ENCODE results near the gene SPOCK2.
A peak's percentile ranks its signal among the peaks of the same experiment; 100 is the strongest.
"Not testable (repeated sequence)": the region's sequence is repeated elsewhere in the genome, so short reads cannot be mapped to it uniquely, and the experiment has no call there.

The SPOCK2 gene, protein sequence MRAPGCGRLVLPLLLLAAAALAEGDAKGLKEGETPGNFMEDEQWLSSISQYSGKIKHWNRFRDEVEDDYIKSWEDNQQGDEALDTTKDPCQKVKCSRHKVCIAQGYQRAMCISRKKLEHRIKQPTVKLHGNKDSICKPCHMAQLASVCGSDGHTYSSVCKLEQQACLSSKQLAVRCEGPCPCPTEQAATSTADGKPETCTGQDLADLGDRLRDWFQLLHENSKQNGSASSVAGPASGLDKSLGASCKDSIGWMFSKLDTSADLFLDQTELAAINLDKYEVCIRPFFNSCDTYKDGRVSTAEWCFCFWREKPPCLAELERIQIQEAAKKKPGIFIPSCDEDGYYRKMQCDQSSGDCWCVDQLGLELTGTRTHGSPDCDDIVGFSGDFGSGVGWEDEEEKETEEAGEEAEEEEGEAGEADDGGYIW

GRCh38 chr10:72087969-72088888 lies at the start of gene SPOCK2:
TSS of gene SPOCK2 (minus strand) at chr10:72088551. CDS start at chr10:72088328, 223 bp downstream.
- DNase-seq = peak; percentile 34

GRCh38 chr10:72137583-72137982 lies 49.2 kb upstream of the SPOCK2 start:
- DNase-seq = no peak

DNA sequence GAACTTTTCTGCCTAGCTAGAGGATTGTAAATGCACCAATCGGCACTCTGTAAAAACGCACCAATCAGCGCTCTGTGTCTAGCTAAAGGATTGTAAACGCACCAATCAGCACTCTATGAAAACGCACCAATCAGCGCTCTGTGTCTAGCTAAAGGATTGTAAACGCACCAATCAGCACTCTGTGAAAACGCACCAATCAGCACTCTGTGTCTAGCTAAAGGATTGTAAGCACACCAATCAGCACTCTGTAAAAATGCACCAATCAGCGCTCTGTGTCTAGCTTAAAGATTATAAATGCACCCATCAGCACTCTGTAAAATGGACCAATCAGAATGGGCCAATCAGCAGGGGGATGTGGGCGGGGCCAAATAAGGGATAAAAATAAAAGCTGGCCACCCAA lies 47.9 kb upstream of the SPOCK2 start:
- DNase-seq = not testable (repeated sequence)

DNA sequence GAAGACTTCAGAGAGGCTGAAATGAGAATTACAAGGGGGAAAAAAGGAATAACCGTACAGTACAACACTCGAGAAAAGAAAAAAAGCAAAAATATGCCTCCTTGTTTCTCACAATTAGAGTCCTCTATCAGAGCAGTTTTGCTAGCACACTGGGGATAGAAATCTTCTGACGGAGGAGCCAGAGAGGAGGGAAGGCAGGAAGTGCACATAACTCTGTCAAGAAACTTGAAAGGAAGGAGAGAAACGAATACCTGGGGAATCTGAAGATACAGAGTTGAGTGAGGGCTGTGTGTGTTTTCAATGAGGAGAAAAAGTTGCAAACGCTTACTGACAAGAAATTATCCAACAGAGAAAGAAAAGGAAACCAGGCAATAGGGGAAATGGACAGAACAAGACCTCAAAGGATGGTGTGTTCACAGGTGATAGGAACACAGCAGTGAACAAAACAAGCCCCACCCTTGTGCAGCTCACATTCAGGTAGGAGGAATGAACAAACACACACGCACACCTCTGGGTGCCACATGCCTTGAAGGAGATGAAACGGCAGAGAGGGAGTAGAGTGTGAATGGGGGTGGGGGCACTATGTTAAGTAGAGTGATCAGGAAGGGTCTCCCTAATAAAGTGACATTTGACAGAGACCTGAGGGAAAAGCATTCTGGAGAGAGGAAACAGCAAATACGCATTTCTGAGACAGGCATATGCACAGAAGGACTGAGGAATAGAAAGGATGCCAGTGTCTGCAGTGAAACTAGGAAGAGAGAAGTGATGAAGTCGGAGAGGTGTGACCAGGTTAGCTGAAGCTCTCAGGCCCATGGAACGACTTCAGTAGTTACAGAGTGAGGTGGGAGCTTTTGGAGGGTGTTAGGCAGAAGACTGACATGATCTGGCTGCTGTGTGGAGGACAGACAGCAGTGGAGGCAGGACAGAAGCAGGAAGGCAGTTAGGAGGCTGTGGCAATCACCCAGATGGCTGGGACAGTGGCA lies 46.7 kb upstream of the SPOCK2 start:
- peak; percentile 23 for DNase-seq

GRCh38 chr10:72133517-72133916 lies 45.2 kb upstream of the SPOCK2 start:
- DNase-seq = peak; percentile 24

DNA sequence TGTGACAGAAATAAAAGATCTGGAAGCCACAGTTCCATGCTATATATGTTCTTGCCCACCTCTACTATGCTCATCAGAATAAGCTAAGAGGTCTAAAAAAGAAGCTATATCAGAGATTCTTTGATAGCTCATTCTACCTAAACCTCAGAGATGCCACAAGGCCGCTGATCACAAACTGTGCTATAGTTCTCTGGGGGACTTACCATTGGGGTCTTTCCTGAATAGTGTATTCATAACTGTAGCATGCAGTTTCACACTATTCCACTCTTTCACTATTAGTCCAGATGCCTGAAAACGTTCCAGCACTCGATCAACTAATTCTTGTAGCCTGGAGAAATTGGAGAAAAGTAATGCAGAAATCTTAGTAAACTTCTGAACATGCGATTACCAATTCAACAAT lies 44.5 kb upstream of the SPOCK2 start:
- no peak for DNase-seq

DNA sequence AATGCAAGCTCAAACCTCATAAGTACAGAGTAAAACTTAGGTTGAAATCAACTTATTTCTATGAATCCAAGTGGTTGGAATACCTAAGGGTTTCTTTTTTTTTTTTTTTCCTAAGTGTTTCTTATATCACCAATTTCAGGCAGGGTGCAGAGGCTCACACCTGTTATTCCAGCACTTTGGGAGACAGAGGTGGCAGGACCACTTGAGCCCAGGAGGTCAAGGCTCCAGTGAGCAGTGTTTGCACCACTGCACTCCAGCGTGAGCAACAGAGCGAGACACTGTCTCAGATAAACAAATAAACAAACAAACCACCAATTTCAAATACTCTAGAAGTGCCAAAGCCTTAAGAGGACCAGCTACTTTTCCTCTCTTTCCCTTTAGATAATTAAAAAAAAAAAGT lies 39.2 kb upstream of the SPOCK2 start:
- no peak for DNase-seq

DNA sequence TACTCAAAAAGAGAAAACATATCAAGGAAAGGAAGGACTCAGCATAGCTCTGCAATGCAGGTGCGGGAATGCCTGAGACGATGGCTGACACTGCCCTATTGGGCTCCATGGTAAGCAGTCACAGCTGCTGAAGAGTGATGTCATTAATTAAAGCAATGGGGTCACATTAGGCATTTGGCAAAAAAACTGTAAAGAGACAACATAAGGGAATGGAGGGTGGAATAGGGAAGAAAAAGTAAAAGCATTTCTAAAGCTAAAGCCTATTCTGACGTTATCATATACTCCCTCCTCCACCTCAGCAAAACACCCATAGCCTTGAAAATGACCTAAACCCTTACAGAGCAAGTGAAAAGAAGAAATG lies 38.5 kb upstream of the SPOCK2 start:
- no peak for DNase-seq

DNA sequence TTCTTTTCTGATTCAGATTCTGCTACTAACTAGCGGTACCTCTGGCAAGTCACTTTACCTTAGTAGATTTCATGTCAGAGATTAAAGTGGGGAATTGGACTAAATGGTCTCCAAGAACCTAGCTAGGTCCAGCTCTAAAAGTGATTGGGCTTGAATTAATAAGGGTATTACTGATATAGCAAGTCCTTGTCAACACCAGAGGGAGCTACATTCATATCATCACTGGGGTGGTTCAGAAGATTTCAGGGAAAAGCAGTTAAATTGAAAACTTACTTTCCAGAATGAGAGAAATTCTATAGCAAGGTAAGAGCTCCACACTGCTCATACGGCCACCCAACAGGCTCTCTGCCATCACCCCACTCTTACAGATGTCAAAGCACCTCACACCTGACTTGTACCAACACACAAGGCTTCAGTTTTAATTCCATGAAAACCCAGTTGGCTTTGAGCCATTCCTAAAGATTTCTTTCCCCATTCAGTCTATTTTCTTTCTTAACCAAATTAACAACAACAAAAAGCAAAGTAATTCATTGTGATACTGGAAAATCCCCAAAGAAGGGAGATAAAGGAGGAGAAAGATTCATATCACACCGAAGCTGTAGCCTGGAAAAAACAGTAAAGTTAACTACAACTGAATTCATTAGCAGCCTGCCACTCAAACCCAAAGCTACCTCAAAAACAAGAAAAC lies 38.0 kb upstream of the SPOCK2 start:
- peak; percentile 78 for DNase-seq

- no peak for DNase-seq
Observed at GRCh38 chr10:72124989-72125388, 36.6 kb upstream of the SPOCK2 start.

DNA sequence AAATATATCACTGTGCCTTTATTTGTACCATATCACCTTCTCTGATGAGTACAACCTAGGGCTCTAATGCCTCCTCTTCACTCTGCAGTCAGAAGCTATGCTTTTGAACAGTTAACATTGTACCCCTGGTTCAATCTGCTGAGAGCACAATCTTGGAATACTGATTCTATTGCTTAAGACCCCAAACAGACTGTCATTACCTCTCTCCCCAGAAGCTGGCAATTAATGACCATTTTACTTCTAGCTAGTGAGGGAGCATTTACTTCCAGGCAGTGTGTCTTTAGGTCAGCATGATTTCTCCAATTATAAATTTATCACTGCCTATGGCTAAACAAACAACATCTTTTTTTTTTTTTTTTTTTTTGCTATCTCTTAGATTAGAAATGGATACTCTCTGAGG lies 36.0 kb upstream of the SPOCK2 start:
- no peak for DNase-seq

- no peak for DNase-seq
Observed at GRCh38 chr10:72123616-72124015, 35.3 kb upstream of the SPOCK2 start.

GRCh38 chr10:72122221-72122620 lies 33.9 kb upstream of the SPOCK2 start:
- no peak for DNase-seq

GRCh38 chr10:72121389-72121788 lies 33.0 kb upstream of the SPOCK2 start:
- no peak for DNase-seq

- no peak for DNase-seq
Observed at GRCh38 chr10:72116372-72116771, 28.0 kb upstream of the SPOCK2 start.

DNA sequence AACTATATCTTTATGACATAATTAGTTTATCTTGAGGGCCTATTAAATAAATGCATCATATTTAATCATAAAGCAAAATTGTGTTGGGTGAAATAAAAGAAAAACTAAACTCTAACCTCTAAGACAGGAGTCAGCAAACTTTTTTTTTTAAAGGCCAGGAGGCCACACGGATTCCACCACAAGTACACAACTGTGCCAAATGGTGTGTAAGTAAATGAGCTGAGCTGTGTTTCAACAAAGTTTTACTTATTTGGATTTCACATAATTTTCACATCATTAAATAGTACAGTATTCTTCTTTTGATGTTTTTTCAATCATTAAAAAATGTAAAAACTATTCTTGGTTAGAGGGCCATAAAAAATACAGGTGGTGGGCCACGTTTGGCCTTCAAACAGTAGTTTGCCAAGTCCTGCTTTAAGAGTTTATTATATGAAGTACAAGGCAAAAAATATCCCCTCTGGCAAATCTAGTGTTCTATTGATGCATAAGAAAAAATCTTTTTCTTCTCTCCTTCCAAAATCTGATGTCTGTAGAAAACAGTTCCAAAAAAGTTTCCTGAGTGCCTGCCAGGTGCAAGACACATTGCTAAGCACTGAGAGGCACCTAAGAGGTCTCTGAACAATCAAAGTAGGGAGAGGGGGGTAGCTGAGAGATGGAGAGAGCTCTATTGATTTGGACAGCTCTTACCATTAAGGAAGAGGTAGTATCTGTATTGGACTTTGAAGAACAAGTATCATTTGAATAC lies 26.5 kb upstream of the SPOCK2 start:
- DNase-seq = no peak

- no peak for DNase-seq
Observed at GRCh38 chr10:72110673-72111401, 22.5 kb upstream of the SPOCK2 start.

DNA sequence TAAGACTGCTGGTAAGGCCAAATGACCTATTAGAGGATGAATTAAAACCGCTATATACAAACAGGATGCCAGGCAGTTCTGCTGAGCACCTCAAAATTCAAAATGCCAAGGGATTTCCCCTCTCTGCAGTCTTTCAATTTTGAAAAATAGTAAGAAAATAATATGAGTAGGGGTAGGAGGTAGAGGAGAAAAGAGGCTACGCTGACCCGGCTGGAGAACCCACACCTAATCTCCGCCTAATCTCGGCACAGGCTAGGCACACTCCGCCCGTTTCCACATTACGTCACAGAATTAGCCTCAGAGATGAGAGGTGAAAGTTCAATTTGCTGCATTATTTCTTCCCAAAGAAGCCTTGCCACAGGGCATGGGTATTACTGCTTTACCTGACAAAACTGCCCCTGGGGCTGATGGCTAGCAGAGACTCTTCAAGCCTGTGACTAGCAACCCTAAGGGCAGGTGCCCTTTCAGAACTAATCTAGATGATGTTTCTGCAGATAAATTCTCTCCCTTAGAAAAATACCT lies 21.3 kb upstream of the SPOCK2 start:
- no peak for DNase-seq

GRCh38 chr10:72108830-72109635 lies 20.7 kb upstream of the SPOCK2 start:
- DNase-seq = no peak

DNA sequence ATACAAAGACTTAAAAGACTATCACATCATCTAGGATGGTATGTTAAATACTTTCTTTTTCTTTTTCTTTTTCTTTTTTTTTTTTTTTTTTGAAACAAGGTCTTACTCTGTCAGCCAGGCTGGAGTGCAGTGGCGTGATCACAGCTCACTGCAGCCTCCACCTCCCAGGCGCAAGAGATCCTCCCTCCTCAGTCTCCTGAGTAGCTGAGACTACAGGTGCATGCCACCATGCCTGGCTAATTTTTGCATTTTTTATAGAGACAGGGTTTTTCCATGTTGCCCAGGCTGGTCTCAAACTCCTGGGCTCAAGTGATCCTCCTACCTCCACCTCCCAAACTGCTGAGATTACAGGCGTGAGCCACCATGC lies 19.6 kb upstream of the SPOCK2 start:
- DNase-seq = not testable (repeated sequence)
